ENCODE data around the gene CENPU. TPM values are rescaled to one million over a fixed set of nuclear protein-coding genes. Genes with fewer than 3 reads are reported as not detected.
"Not testable (repeated sequence)": the region's sequence is repeated elsewhere in the genome, so short reads cannot be mapped to it uniquely, and the experiment has no call there.

The CENPU gene
- total and polyA plus RNA-seq, 2 of the 8 experiments (the other 6 are each of a cell fraction or from before 2014, with no cell fraction given), result 32.1 to 122 TPM

DNA sequence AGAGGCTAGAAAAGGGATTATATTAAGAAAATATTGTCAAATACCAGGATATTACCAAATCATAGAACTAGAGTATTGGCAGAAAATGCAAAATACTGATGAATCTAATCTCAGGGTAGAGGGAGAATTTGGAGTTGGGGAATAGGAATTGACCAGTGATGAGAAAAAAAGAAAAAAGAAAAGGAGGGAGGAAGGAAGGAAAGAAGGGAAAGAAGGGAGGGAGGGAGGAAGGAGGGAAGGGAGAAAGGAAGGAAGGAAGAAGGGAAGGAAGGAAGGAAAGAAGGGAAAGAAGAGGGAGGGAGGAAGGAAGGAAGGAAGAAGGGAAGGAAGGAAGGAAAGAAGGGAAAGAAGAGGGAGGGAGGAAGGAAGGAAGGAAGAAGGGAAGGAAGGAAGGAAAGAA is 81.2 kb downstream of the CENPU start:
- H4K8ac ChIP-seq (ENCODE audit: extremely low read depth, insufficient read depth, low read length); H3K27ac ChIP-seq (ENCODE audit: low read depth, low read length); H3K23ac ChIP-seq (ENCODE audit: insufficient read length); H2AFZ ChIP-seq (ENCODE audit: low read length); DNase-seq (ENCODE audit: low read depth in 1 of 2, low spot score in 2 of 2); H3K79me2 ChIP-seq (ENCODE audit: control insufficient read depth in 1 of 2, insufficient read depth in 2 of 2, low read length in 2 of 2); H2BK15ac ChIP-seq (ENCODE audit: low read length); H2BK20ac ChIP-seq (ENCODE audit: low read length); CTCF ChIA-PET (ENCODE audit: partially characterized antibody); H2AK5ac ChIP-seq (ENCODE audit: low read depth, low read length); H3K4me2 ChIP-seq (ENCODE audit: insufficient read depth in 1 of 2, low read depth in 2 of 2, low read length in 2 of 2); H3K18ac ChIP-seq (ENCODE audit: extremely low read depth, low read length); H3K36me3 ChIP-seq (ENCODE audit: control insufficient read depth in 2 of 4, insufficient read depth in 4 of 4, low read length in 3 of 4); H4K20me1 ChIP-seq (replicated peaks in 1 of 2; ENCODE audit: control insufficient read depth in 1 of 2, insufficient read depth in 2 of 2, low read length in 2 of 2); H3K79me1 ChIP-seq (ENCODE audit: low read depth, low read length); FAIRE-seq; H2BK12ac ChIP-seq (ENCODE audit: low read depth, low read length); H3K14ac ChIP-seq (ENCODE audit: insufficient read length); H3K9ac ChIP-seq (replicated peaks in 1 of 4; ENCODE audit: extremely low read depth in 1 of 4, low read depth in 3 of 4, low read length in 3 of 4); H3K27me3 ChIP-seq (replicated peaks in 1 of 4; ENCODE audit: control insufficient read depth in 3 of 4, extremely low read depth in 1 of 4, insufficient read depth in 3 of 4, low read length in 3 of 4); H3K4me3 ChIP-seq (ENCODE audit: extremely low read depth in 1 of 4, insufficient read depth in 2 of 4, low read depth in 3 of 4, low read length in 4 of 4); H3K4ac ChIP-seq (replicated peaks; ENCODE audit: insufficient read length, low read depth, low read length); H3K9me3 ChIP-seq (ENCODE audit: insufficient read depth in 2 of 2, low read depth in 1 of 2, low read length in 1 of 2); H4K5ac ChIP-seq (ENCODE audit: insufficient read length, low read depth, low read length); H2BK120ac ChIP-seq (replicated peaks; ENCODE audit: low read depth, low read length); H4K91ac ChIP-seq (replicated peaks; ENCODE audit: insufficient read length, low read length); H3K56ac ChIP-seq (replicated peaks; ENCODE audit: insufficient read length, low read depth, low read length); H2BK5ac ChIP-seq (ENCODE audit: low read depth, low read length): not testable (repeated sequence)
- POLR2A ChIA-PET (ENCODE audit: partially characterized antibody), result interaction anchor here (1.6 kb wide), 1 partner anchor 11 kb away, joined by 4 read pairs; no protein-coding TSS in a partner anchor
- peaks cover 3 to 12% (median 8%) of the 10 kb centered on the region in 4 experiments for H3K4me1 ChIP-seq (replicated peaks in 1 of 4; ENCODE audit: control insufficient read depth in 3 of 4, insufficient read depth in 4 of 4, low read length in 3 of 4)
- peaks cover 13% of the 10 kb centered on the region for H3K23me2 ChIP-seq (ENCODE audit: low read depth, low read length)

All from H1 (cell line).